Left cardiac atrium (tissue), 4 donors: ENCODE measurements around the gene NCS1. TPM values are rescaled to one million over a fixed set of nuclear protein-coding genes. Genes with fewer than 3 reads are reported as not detected.

Source experiments
- ATAC-seq, 2 donors: fragments of 200-7000 bp; cut with Tn5 transposase; one replicate each; pipeline ENCODE4 v1.9.1; 2020; ENCODE audit warnings: mild to moderate bottlenecking in 2 of 2, moderate library complexity in 2 of 2
- DNase-seq: peaks from one replicate; pipeline ENCODE4 v3.0.0-alpha.2; 2020
- intact Hi-C, 2 donors: fragments of 100-400 bp; cut with DNase I; formaldehyde crosslinking; loops; one replicate each; pipeline versions ENCODE4 v1.14.1 to v1.15.1; 2022 to 2023
- total RNA-seq, 2 donors: library from RNA; stranded (reverse); fragmentation: NEBNext Ultra II Directional; extraction: Animal tissue kit (Norgen Biotek cat#: 25700); gene quantifications; one replicate each; pipeline ENCODE4 v1.2.1, GENCODE V29; 2021
- donor health status: DM: no; HTN: yes; CAD: no.
- donor health status: DM: no; HTN: yes; CAD: no; lungs with severe emphysema.
- donor health status: DM: yes; HTN: yes; CAD: no.
- donor health status: Dilated cardiomyopathy.

The NCS1 gene
- total RNA-seq, 2 donors from 2014 or later, result 8.2 to 11.5 TPM

DNA sequence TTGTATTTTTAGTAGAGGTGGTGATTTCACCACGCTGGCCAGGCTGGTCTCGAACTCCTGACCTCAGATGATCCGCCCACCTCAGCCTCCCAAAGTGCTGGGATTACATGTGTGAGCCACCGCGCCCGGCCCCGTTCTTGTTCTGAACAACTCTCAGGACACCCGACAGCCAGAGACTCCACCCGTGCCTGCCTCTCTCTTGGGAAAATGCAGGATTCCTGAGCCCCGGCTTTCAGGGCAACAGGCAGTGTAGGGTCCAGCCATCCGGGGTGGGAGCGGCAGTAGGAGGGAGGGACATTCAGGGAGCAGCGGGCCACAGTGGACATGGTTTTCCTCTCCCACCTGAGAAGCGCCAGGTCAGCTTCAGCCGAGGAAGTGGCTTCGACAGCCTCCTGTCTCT is 34.4 kb downstream of the NCS1 start:
- intact Hi-C loops, result no loop called here
- ATAC-seq (no peak), DNase-seq (no peak)

DNA sequence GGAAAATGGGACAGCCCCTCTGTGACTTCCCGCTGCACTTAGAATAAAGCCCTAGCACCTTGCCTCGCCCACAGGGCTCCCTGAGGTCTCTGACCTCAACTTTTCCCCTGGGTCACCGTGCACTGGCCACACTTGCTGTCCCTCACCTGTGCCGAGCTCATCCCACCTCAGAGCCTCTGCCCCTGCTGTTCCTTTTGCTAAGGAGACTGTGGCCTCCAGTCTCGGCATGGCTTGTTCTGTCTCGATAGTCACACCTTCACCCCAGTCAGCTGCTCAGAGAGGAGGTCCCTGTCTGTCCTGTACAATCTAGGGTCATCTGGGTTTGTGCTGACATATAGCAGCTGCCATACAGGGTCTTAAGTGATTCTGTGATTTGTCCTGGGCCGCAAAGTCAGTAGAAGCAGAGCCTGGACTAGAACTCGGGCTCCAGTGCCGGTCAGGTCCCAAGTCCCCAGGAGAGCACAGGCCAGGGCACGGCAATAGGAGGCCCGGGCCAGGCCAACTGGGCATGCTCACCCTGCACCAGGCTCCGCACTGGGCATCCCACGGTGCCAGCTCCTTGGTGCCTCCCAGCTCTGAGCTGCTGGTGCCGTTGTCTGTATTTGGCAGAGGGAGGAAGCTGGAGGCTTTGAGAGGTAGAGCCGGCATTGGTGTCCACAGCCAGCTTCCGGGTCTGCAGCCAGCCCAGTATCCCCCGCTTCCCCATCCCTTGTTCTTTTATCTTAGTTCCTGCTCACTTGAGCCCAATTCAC is 35.2 kb downstream of the NCS1 start:
- DNase-seq, result no peak
- ATAC-seq, result no peak
- intact Hi-C loops, result no loop called here

DNA sequence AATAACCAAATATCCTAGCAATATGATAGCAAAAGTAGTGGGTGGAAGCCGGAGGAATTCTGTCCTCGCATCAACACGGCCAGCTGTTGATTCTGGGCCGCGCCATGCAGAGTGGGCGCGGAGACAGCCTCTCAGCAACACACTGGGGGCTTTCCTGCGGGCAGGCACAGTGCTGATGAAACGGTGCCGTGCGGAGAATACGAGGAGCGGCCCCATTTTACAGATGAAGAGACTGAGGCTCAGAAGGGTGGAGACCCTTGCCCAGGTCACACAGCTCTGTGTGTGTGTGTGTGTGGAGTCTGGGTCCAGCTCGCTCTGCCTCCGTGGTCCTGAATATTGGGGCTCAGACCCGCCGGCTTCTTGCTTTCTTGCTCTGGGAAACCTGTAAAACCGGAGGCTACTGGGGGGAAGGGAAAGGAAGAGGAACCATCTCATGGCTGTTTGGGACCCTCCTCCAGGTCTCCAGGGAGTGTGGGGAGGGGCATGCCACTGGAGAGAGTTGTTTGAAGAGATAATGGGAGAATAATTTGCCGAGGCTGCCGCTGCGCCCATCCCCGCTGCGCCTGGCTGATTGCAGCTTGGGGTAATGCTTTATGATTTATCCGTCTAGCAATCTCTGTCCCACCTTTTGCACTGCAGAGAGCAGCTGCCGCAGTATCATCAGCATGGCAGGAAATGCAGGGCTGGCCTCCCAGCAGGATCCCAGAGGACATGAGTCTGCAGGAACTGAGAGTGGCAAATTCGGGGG is 36.6 kb downstream of the NCS1 start:
- no peak for DNase-seq
- intact Hi-C loops, result no loop called here
- ATAC-seq, result peak in 1 of 2 donors; percentile 10

DNA sequence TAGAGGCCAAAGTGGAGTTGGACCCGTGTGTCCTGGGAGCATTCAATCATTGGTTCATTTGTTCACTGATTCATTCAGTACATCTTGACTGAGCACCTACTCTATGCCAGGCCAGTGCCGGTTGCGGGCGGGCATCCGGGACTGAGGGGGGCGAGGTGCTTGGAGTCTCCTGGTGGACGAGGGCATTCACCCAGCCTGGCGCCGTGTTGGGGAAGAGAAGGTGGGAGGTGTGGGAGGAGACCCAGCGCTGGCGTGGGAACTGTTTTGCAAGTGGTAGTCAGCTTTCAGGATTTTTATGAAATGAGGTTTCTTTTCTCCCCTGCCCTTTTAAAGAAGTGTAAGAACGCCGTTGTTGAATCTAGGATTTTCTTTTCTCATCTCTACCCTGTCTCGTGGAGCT is 37.2 kb downstream of the NCS1 start:
- peak; percentile 16 to 50 for ATAC-seq
- DNase-seq, result no peak
- intact Hi-C loops, result no loop called here

DNA sequence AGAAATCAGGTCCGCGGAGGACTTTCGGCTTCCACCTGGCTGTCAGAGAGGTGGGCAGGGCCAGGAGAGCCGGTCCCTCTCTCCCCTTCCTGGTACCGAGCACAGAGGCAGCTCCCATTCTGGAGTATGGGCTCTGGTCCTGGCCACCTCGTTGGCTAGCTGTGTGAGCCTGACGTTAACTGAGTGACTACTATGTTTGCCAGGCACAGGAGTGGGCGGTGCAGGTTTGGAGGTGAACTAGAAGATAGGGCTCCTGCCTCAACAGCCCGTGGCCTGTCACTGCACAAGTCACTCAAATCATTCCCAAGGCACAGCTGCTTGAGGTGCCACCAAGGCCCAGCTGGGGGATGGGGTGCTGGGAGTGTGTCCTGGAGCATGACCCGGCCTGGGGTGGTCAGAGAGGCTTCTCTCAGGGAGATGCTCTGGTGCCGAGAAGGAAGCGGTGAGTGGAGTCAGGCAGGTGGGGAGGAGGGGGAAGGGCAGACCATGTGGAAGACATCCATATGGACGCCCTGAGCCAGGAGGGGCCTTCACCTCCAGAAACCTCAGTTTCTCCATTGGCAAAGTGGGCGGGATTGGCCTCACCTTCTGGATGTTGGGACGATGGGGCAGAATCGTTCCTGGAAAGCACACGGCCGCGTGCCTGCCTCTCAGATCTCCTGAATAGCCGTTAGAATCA is 39.5 kb downstream of the NCS1 start:
- ATAC-seq (no peak), DNase-seq (no peak)
- intact Hi-C loops, result no loop called here

DNA sequence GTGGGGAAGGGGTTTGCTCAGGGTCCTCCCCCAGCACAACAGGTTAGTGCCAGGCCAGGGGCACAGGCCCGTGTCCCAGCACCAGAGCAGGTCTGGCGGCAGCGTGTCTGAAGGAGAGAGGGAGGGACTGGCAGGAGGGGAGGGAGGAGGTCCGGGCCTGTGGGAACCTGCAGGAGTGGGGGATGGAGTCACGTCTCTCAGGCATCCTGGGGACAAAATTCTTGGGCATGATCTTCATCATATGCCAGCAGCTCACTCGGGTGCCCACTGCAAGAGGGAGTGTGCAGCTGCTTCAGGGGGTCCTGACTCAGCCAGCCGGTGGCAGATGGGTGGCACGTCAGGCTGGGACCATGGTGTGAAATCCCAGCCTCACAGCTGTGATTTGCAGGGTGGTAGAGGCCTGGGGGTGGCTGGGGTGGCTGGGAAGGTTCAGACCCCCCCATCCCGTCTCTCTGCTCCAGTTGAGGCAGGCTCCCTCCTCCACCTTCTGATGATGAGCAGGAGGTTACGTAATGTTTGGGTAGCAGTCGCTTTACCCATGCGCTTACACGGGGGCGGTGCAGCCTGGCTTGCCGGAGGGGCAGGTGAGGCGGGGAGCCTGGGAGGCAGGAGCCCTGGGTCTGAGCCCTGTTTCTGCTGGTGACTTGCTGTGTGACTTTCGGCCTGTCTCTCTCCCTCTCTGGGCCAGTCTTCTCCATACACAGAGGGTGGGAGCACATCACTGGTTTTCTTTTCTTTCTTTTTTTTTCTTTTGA is 40.5 kb downstream of the NCS1 start:
- ATAC-seq, result no peak
- no peak for DNase-seq
- intact Hi-C loops, result no loop called here

DNA sequence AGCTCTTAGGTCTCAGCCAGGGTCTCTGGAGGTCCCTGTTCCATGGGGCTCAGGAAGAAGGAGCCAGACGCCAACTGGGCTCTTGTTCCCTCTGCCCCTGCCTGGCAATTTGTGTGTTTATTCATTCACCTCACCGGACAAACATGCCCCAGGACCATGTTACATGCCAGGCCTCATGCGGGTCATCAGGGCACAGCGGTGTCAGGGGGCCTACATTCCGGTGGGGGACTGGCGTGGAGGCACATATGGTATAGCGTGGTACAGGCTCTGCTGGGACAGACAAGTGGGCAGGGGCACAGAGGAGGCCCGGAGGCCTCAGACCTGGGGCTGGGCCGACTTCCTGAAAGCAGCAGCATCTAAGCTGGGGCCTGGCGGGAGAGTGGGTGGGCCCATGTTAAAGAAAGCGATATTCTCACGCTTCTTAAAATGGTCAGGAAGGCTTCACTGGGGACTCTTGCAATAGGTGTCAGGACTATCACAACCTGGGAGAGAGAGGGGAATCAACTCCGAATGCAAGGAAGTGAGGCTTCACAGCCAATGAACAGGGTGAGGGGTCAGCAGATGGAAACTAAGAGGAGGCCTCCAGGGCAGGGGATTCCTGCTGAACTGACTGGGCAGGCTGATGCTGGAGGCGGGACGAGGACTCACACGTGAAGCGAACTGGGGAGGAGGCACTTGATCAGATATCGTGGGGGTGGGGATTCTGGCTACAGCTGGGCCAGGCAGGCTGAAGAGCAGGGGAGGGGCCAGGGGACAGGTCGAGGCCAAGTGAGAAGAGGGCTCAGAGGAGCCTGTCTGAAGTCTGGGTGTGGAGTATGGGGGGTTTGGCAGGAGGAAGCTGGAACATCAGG is 41.9 kb downstream of the NCS1 start:
- intact Hi-C loops, result no loop called here
- ATAC-seq (no peak), DNase-seq (no peak)

DNA sequence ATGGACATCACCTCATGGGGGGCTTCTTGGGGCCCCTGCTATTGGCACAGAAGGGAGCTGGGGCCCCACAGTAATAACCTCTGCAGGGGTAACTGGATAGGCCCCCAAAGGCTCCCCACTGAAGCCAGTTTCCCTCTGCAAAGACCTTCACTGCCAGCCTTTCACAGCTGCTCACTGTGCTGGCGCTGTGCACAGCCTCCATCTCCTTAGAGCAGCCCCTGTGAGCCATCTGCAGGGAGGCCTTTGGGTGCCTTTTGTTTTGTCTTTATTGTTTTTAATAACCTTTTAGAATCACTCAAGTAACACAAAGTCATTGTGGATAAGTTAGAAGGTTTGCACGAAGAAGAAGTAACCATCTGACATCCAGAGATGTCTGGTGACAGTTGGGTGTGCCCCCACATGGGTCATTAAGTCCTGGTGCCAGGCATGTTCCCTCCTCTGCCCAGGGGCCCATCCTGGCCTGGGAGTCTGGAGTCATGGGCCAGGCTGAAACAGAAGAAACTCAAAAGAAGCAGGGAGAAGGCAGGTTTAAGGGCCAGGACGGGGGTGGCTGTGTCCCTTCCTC is 42.7 kb downstream of the NCS1 start:
- intact Hi-C loops, result no loop called here
- DNase-seq (no peak), ATAC-seq (no peak)

DNA sequence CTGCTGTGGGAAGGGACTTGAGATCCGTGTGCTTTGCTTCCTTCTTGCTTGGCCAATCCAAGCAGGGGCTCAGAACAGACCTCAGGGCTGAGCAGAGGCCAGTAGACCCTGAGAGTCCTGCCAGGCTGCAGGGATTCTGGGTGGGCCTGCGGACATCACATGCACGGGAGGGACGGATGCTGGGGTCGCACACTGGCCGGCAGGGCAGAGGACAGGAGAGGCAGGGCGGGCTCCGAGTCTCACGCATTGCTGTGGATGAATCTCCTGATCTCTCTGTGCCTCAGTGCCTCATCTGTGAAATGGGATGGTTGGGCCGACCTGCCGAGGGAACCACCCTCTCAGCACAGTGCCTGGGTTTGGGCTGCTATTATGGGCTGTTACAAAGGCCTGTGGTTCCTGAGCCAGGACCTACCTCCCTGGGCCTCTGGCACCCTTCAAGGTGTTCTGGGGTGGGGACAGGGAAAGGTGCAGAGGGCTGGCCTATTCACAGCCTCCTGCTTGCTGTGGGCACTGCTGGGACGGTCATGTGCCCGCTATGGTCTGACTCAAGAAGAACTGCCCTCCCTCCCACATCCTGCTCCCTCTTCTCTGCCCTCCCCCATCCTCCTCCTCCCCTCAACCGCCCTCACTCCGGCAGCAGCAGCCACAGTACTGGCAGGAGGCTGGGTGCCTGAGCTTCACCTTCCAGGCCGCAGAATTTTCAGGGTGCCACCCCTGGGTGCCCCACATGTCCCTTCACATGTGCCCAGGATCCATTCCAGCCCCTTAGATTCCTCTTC is 43.3 kb downstream of the NCS1 start:
- intact Hi-C loops, result no loop called here
- DNase-seq (no peak), ATAC-seq (peak in 1 of 2 donors; percentile 39)

DNA sequence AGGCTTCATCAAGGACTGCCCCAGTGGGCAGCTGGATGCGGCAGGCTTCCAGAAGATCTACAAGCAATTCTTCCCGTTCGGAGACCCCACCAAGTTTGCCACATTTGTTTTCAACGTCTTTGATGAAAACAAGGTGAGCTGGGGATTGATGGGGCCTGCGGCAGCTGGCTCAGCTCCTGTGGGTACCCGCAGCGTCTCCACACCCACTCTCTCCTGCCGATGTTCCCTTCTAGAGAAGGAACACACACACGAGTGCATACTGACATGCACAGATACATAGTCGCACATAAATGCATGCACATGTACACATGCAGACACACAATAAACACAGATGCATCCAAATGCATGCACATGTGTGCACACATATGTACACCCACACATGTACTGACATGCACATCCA is 45.6 kb downstream of the NCS1 start:
- intact Hi-C loops, result no loop called here
- no peak for ATAC-seq
- DNase-seq, result no peak

DNA sequence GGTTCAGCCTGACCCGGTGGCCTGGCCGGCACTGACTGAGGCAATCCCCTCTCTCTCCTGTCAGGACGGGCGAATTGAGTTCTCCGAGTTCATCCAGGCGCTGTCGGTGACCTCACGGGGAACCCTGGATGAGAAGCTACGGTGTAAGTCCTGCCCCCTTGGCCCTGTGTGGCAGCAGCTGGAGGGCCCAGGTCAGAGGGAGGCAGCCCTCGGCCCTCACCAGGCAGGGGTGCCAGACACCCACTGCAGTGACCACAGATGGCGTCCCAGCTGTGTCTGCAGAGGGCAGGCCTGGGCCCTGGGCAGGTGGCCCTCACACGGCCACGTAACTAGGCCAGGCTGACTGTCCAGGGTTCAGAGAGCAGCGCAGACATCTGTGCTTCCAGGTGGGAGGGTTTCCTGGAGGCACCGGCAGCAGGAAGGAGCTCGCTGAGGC is 47.5 kb downstream of the NCS1 start:
- intact Hi-C loops, result no loop called here
- peak in 1 of 2 donors; percentile 10 for ATAC-seq
- no peak for DNase-seq

DNA sequence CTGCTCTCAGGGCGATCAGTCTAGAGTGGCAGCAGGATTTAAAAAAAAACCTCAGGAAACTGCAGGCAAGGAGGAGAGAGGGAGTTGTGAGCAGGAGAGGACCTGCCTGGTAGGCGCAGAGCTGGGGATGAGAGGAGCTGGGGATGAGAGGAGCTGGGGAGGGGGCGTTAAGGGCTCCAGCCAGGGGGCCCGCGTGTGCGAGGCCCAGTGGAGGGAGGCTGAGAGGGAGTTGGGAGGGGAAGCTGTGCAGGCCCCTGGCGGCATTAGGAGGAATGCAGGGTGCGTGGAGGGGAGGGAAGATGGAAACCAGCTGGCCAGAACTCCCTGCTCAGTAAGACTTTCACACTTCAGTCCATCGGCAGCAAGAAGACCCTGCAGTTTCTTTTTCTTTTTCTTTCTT is 48.1 kb downstream of the NCS1 start:
- ATAC-seq (peak; percentile 79 to 85), DNase-seq (no peak)
- intact Hi-C loops, result no loop called here

DNA sequence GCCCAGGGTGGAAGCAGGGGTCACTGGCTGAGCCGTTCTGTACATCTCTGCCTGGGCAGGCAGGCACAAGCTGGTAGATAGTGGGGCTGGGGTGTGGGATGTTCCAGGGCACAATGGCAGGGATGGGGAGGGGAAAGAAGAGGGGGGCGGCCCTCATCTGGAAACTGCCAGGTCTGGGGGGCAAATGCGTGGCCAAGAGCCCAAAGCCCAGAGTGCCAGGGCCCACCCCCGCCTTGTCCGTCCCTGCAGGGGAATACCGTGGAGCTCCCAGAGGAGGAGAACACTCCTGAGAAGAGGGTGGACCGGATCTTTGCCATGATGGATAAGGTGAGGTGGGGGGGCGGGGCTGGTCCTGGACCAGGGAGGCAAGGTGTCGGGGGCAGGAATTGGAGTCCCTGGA is 50.6 kb downstream of the NCS1 start:
- DNase-seq, result no peak
- intact Hi-C loops, result no loop called here

DNA sequence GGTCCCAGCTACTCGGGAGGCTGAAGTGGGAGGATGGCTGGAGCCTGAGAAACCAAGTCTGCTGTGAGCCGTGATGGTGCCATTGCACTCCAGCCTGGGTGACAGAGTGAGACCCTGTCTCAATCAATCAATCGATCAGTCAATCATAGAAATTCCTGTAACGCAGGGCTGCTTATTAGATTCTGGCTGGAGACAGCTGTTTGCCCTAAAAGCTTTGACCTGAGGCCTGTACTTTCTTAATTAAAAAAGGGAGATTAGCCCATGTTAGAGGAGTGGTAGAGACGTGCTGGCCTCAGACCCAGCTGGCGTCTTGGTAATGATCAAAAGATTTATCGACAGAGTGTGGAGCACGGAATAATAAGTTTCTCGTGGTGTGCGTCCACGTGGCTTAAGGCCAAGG is 52.9 kb downstream of the NCS1 start:
- intact Hi-C loops, result no loop called here
- DNase-seq (no peak), ATAC-seq (no peak)

More for the DNA sequence above, 50.6 kb downstream of the NCS1 start:
- ATAC-seq, result no peak

DNA sequence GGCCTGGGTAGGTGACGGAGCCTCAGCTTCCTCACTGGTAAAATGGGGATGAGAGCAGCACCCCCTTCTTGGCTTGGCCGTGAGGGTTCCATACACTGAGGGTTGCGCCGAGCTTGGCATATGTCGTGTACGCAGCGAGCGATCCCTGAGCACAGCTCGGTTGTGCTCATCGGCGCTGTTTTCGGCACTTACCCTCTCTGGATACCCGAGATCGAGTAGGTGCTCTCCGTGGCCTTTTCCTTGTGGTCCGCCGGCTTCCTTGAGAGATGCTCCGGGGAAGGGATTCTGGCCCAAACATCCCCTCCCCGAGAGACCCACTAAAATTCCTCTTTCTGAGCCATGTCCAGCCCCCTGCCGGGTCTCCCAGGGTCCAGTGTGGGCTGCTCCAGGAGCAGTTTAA is 53.4 kb downstream of the NCS1 start:
- no peak for ATAC-seq
- peak; percentile 6 for DNase-seq
- intact Hi-C loops, result no loop called here

DNA sequence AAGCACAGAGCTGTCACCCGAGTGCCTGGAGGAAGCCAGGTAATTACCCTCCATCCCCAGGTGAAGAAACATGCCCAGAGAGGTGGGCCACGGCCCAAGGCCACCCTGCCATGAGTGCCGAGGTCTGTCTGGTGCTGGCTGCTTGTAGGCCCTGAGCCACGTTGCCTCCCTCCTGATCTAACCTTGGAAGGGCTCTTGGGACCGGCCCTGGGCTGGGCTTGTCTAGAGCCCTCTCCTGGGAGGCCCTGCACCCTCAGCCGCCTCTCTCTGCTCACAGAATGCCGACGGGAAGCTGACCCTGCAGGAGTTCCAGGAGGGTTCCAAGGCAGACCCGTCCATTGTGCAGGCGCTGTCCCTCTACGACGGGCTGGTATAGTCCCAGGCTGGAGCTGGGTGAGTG is 53.9 kb downstream of the NCS1 start:
- DNase-seq (peak; percentile 13), ATAC-seq (no peak)
- intact Hi-C loops, result no loop called here

DNA sequence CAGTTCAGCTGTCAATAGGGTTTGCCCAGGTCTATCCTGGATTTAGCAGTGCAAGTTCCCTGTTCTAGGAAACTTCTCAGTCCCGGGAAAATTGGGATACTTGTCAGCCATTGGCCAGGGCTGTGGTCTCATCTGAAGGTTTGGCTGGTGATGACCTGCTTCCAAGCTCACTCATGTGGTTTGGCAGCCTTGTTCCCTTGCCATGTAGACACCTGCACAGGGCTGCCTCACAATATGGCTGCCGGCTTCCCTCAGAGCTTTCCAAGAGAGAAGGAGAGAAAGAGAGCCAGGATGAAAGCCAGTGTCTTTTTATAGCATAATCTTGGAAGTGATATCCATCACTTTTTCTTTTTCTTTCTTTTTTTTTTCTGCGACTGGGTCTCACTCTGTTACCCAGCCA is 55.6 kb downstream of the NCS1 start:
- intact Hi-C loops, result no loop called here
- peak; percentile 3 for DNase-seq
- ATAC-seq, result no peak

DNA sequence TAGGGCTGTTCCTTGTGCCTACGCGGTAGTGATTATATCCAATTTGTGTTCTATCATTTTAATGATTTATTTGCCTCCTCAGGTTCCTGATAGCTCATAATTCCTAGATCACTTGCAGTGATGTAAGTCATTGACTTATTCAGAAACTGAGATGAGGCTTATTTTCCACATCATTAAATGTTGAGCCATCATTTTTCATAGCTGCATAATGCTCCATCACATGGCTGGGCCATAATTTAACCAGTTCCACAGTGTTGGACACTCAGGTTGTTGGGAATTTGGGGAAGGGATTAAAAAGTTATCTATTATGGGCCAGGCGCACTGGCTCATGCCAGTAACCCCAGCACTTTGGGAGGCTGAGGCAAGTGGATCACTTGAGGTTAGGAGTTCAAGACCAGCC is 57.6 kb downstream of the NCS1 start:
- intact Hi-C loops, result no loop called here
- no peak for ATAC-seq

More for the DNA sequence above, 57.6 kb downstream of the NCS1 start:
- no peak for DNase-seq
